Fibroblast of lung (primary cell): ENCODE data around the gene GOLGA6L25.
"Not testable (repeated sequence)": the region's sequence is repeated elsewhere in the genome, so short reads cannot be mapped to it uniquely, and the experiment has no call there.

Source experiments
- EZH2 ChIP-seq: IDR thresholded peaks from 2 replicates; pipeline ENCODE4 v1.5.1; 2012; ENCODE audit warnings: low read length, control low read depth, mild to moderate bottlenecking; ENCODE audit errors: missing control alignments
- TF ChIP-seq, protein P1 (sequence below), 2 donors: IDR thresholded peaks in 1 of 2; conservative IDR thresholded peaks in 1 of 2; 1 replicate in 1 of 2; 2 replicates in 1 of 2; pipeline ENCODE4 v1.5.1; 2011 to 2012; ENCODE audit warnings: low read length in 2 of 2, control low read depth in 1 of 2, inconsistent platforms in 1 of 2, low read depth in 1 of 2, mild to moderate bottlenecking in 1 of 2

DNA sequence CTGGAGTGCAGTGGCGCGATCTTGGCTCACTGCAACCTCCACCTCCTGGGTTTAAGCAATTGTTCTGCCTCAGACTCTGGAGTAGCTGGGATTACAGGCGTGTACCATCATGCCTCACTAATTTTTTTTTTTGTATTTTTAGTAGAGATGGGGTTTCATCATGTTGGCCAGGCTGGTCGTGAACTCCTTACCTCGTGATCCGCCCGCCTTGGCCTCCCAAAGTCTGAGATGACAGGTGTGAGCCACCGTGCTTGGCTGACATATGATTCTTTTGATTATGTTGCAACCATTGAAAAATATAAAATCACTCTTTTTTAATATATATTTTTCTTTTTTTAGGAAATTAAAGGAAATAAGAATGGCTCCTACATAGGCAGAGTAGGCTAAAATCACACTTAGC lies 44.8 kb downstream of the GOLGA6L25 start:
- not testable (repeated sequence) for TF ChIP-seq EZH2
- TF ChIP-seq, protein P1, sequence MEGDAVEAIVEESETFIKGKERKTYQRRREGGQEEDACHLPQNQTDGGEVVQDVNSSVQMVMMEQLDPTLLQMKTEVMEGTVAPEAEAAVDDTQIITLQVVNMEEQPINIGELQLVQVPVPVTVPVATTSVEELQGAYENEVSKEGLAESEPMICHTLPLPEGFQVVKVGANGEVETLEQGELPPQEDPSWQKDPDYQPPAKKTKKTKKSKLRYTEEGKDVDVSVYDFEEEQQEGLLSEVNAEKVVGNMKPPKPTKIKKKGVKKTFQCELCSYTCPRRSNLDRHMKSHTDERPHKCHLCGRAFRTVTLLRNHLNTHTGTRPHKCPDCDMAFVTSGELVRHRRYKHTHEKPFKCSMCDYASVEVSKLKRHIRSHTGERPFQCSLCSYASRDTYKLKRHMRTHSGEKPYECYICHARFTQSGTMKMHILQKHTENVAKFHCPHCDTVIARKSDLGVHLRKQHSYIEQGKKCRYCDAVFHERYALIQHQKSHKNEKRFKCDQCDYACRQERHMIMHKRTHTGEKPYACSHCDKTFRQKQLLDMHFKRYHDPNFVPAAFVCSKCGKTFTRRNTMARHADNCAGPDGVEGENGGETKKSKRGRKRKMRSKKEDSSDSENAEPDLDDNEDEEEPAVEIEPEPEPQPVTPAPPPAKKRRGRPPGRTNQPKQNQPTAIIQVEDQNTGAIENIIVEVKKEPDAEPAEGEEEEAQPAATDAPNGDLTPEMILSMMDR (conservative IDR thresholded peaks at IDR 0.05 in 1 of 2, IDR thresholded peaks at IDR 0.05 in 1 of 2; ENCODE audit: low read depth in 1 of 2, low read length in 2 of 2), result not testable (repeated sequence)
